GM23248 (cell line): Measurements from ENCODE around the gene SYNGR3.

ENCODE experiments used
- EZH2 ChIP-seq: fragments of 200-600 bp; sonication (generic); IDR thresholded peaks from 2 replicates; pipeline ENCODE4 v1.6.1; 2018; ENCODE audit warnings: antibody characterized with exemption, mild to moderate bottlenecking; ENCODE audit not compliant: insufficient read depth, poor library complexity, severe bottlenecking
- EZH2phosphoT487 ChIP-seq: fragments of 200-600 bp; sonication (generic); IDR thresholded peaks from 2 replicates; pipeline ENCODE4 v1.6.1; 2018; ENCODE audit warnings: antibody characterized with exemption, moderate library complexity, mild to moderate bottlenecking, low read depth; ENCODE audit not compliant: insufficient read depth

DNA sequence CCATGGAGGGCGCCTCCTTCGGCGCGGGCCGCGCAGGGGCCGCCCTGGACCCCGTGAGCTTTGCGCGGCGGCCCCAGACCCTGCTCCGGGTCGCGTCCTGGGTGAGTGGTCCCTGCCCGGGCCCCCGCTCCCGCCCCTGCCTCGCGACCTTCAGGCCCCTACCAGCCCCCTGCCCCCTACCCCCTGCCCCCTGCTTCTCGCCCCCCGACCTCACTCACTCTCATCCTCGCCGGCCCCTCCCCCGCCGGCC is 256 bp downstream of the SYNGR3 start:
- TF ChIP-seq EZH2 = no peak
- TF ChIP-seq EZH2phosphoT487 = no peak
